ENCODE results near the gene PDE9A. TPM values are rescaled to one million over a fixed set of nuclear protein-coding genes. Genes with fewer than 3 reads are reported as not detected.
A peak's percentile ranks its signal among the peaks of the same experiment; 100 is the strongest.

The PDE9A gene
- total and polyA plus RNA-seq, 2 donors (not counting 1 experiment from before 2014, with no cell fraction given) = 0.34 to 5.8 TPM

- peaks cover 3 to 34% (median 3%) of the 10 kb centered on the region in 3 donors for H3K9me3 ChIP-seq (ENCODE audit: control extremely low read depth in 1 of 3, control insufficient read depth in 2 of 3, insufficient read depth in 1 of 3, low read length in 2 of 3)
- no peak overlapping the region for H3K9ac ChIP-seq (ENCODE audit: low read length)
- CTCF ChIA-PET = interaction anchor here (1.1 kb wide), 1 partner anchor 17 kb away, joined by 3 read pairs; no protein-coding TSS in a partner anchor
- no peaks in the 10 kb centered on the region for H3K4me1 ChIP-seq (ENCODE audit: control insufficient read depth in 2 of 2, insufficient read depth in 2 of 2, low read length in 2 of 2)
- Mint-ChIP-seq H3K4me3 (peak overlapping the region; percentile 16), H3K27ac (peak overlapping the region; percentile 67), H3K27me3 (no peaks in the 10 kb centered on the region), H3K9me3 (ENCODE audit: insufficient read depth) (peaks cover 12% of the 10 kb centered on the region), H3K4me1 (peaks cover 9% of the 10 kb centered on the region)
- peaks cover 0 to 7% (median 0%) of the 10 kb centered on the region in 4 experiments for H3K27me3 ChIP-seq (replicated peaks in 1 of 4; ENCODE audit: control extremely low read depth in 1 of 4, control insufficient read depth in 3 of 4, insufficient read depth in 4 of 4, low read length in 3 of 4)
- no peak overlapping the region for H2AFZ ChIP-seq (ENCODE audit: insufficient read depth, low read depth, low read length, poor library complexity, severe bottlenecking)
- H3K4me2 ChIP-seq (replicated peaks; ENCODE audit: low read depth, low read length, poor library complexity, severe bottlenecking) = no peak overlapping the region
- POLR2A ChIA-PET = no interaction called here
- DNase-seq = peak; percentile 50
- no peak overlapping the region for H3K4me3 ChIP-seq (ENCODE audit: control extremely low read depth in 1 of 5, extremely low read depth in 1 of 5, insufficient read depth in 1 of 5, low read depth in 2 of 5, low read length in 4 of 5)
- TF ChIP-seq CTCF (IDR thresholded peaks at IDR 0.05) (no peak), EZH2 (IDR thresholded peaks at IDR 0.05; ENCODE audit: borderline replicate concordance, insufficient read depth, low read depth, low read length, poor library complexity, severe bottlenecking) (no peak)
- H3K27ac ChIP-seq (ENCODE audit: low read length in 2 of 2) = no peak overlapping the region
- H3K79me2 ChIP-seq (ENCODE audit: control insufficient read depth, insufficient read depth, low read length) = no peaks in the 10 kb centered on the region
- intact Hi-C loops (cut with micrococcal nuclease) = no loop called here
- H4K20me1 ChIP-seq (ENCODE audit: control insufficient read depth, insufficient read depth, low read length, poor library complexity, severe bottlenecking) = no peaks in the 10 kb centered on the region
- peak; percentile 73 for ATAC-seq (ENCODE audit: low read depth)
- 74% methylated on average over 2 of the region's 2 CpGs for WGBS (ENCODE audit: insufficient coverage)
- no peaks in the 10 kb centered on the region for H3K36me3 ChIP-seq (replicated peaks in 1 of 2; ENCODE audit: control extremely low read depth in 1 of 2, control insufficient read depth in 1 of 2, extremely low read depth in 1 of 2, insufficient read depth in 2 of 2, low read length in 1 of 2)
Observed at GRCh38 chr21:42609811-42610210, 43.6 kb upstream of the PDE9A start.

- Histone ChIP-seq H3K4me3 (ENCODE audit: control extremely low read depth in 1 of 5, extremely low read depth in 1 of 5, insufficient read depth in 1 of 5, low read depth in 2 of 5, low read length in 4 of 5) (no peak overlapping the region), H4K20me1 (ENCODE audit: control insufficient read depth, insufficient read depth, low read length, poor library complexity, severe bottlenecking) (no peaks in the 10 kb centered on the region), H2AFZ (ENCODE audit: insufficient read depth, low read depth, low read length, poor library complexity, severe bottlenecking) (no peak overlapping the region), H3K4me2 (replicated peaks; ENCODE audit: low read depth, low read length, poor library complexity, severe bottlenecking) (no peak overlapping the region), H3K9ac (ENCODE audit: low read length) (no peak overlapping the region), H3K36me3 (replicated peaks in 1 of 2; ENCODE audit: control extremely low read depth in 1 of 2, control insufficient read depth in 1 of 2, extremely low read depth in 1 of 2, insufficient read depth in 2 of 2, low read length in 1 of 2) (no peaks in the 10 kb centered on the region), H3K9me3 (ENCODE audit: control extremely low read depth in 1 of 3, control insufficient read depth in 2 of 3, insufficient read depth in 1 of 3, low read length in 2 of 3) (peaks cover 0 to 22% (median 3%) of the 10 kb centered on the region in 3 donors), H3K4me1 (ENCODE audit: control insufficient read depth in 2 of 2, insufficient read depth in 2 of 2, low read length in 2 of 2) (peaks cover 2 to 14% of the 10 kb centered on the region in 2 donors), H3K27ac (ENCODE audit: low read length in 2 of 2) (no peak overlapping the region), H3K27me3 (replicated peaks in 1 of 4; ENCODE audit: control extremely low read depth in 1 of 4, control insufficient read depth in 3 of 4, insufficient read depth in 4 of 4, low read length in 3 of 4) (peaks cover 0 to 13% (median 6%) of the 10 kb centered on the region in 4 experiments), H3K79me2 (ENCODE audit: control insufficient read depth, insufficient read depth, low read length) (no peaks in the 10 kb centered on the region)
- Mint-ChIP-seq H3K9me3 (ENCODE audit: insufficient read depth) (peaks cover 6% of the 10 kb centered on the region), H3K4me1 (peaks cover 9% of the 10 kb centered on the region), H3K4me3 (no peak overlapping the region), H3K27me3 (no peaks in the 10 kb centered on the region), H3K27ac (no peak overlapping the region)
- ChIA-PET CTCF (no interaction called here), POLR2A (no interaction called here)
- 100% methylated on average over 1 of the region's 3 CpGs for whole genome bisulfite sequencing (ENCODE audit: insufficient coverage)
- DNase-seq (no peak), ATAC-seq (ENCODE audit: low read depth) (no peak)
- intact Hi-C loops (cut with micrococcal nuclease) = no loop called here
- TF ChIP-seq EZH2 (IDR thresholded peaks at IDR 0.05; ENCODE audit: borderline replicate concordance, insufficient read depth, low read depth, low read length, poor library complexity, severe bottlenecking) = no peak
- no peak for TF ChIP-seq CTCF (IDR thresholded peaks at IDR 0.05)
Observed at GRCh38 chr21:42611852-42612251, 41.6 kb upstream of the PDE9A start.
